Measurements from ENCODE around the gene PER1. TPM values are rescaled to one million over a fixed set of nuclear protein-coding genes. Genes with fewer than 3 reads are reported as not detected.

PER1 gene
- total and polyA plus RNA-seq, 9 of the 15 experiments (the other 6 are each of a cell fraction or from before 2014, with no cell fraction given) = 0.13 to 26.0 (median 3.4) TPM

DNA sequence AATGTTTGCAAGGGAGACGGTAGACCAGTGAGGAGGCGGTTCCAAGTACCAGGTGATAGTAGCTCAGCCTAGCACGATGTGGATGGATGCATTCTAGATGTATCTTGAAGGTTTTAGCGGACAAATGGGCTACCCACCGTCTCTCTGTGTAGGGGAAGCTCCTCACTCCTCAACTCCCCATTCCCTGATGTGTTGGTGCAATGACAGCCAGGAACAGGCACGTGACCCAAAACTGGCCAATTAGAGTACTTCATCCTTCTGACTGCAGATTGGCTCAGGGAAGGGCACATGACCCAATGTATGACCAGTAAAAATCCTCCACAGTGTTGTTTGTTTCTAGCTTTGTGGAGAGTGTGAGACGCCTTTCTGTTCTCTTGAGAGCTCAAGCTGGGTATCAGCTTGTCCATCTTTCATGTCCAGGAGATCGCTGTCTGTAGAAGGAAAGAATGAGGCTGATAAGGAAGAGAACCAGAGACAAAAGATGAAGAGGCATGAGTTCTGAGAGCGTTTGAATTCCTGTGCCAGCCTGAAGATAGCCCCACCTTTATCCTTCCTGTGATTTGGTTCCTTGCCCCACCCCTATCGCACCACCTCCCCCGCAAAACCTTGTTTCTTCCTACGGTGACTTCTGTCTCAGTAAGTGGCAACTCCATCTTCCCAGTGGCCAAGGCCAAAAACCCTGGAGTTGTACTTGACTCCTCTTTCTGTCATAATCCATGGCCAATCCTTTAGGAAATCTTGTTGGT, 40.0 kb upstream of the PER1 start (continued):
- no peak for TF ChIP-seq NR2C2 (CRISPR knock-in tag; IDR thresholded peaks at IDR 0.05)
- no peak; the same call in 1 of the 2 replicates for TF ChIP-seq NR2C2 (tag; IDR thresholded peaks at IDR 0.05)
- no peak for TF ChIP-seq RAD21 (CRISPR knock-in tag; conservative IDR thresholded peaks at IDR 0.05 in 1 of 2, IDR thresholded peaks at IDR 0.05 in 1 of 2)
- no peak for TF ChIP-seq JUND (IDR thresholded peaks at IDR 0.05; ENCODE audit: borderline replicate concordance, low read depth, low read length)
- TF ChIP-seq JUND (tag; IDR thresholded peaks at IDR 0.05; ENCODE audit: borderline replicate concordance, low read depth, low read length) = no peak
- peak; percentile 44; the same call in 1 of the 2 replicates for TF ChIP-seq ZEB2 (IDR thresholded peaks at IDR 0.05)
- TF ChIP-seq PML (IDR thresholded peaks at IDR 0.05; ENCODE audit: low read length) = peak; percentile 58; the same call in 1 of the 2 replicates
- peak; percentile 71 for TF ChIP-seq RBM25 (IDR thresholded peaks at IDR 0.05; ENCODE audit: low read depth, low read length, severe bottlenecking)
- TF ChIP-seq NR3C1 (CRISPR knock-in tag; IDR thresholded peaks at IDR 0.05) = no peak
- TF ChIP-seq POLR3A (IDR thresholded peaks at IDR 0.05; ENCODE audit: borderline replicate concordance, extremely low read depth, insufficient read depth, insufficient read length) = no peak
- no peak for TF ChIP-seq KHSRP (IDR thresholded peaks at IDR 0.05)
- TF ChIP-seq, protein P1, sequence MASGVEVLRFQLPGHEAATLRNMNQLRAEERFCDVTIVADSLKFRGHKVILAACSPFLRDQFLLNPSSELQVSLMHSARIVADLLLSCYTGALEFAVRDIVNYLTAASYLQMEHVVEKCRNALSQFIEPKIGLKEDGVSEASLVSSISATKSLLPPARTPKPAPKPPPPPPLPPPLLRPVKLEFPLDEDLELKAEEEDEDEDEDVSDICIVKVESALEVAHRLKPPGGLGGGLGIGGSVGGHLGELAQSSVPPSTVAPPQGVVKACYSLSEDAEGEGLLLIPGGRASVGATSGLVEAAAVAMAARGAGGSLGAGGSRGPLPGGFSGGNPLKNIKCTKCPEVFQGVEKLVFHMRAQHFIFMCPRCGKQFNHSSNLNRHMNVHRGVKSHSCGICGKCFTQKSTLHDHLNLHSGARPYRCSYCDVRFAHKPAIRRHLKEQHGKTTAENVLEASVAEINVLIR (CRISPR knock-in tag; IDR thresholded peaks at IDR 0.05) = no peak
- TF ChIP-seq C11orf30 (IDR thresholded peaks at IDR 0.05; ENCODE audit: low read depth) = peak; percentile 21; the same call in 1 of the 2 replicates
- TF ChIP-seq TBP (optimal IDR thresholded peaks at IDR 0.05; ENCODE audit: low read depth, low read length) = peak; percentile 67
- TF ChIP-seq SAFB2 (IDR thresholded peaks at IDR 0.05; ENCODE audit: borderline replicate concordance, low read depth, low read length, severe bottlenecking) = no peak
- TF ChIP-seq SMAD1 (IDR thresholded peaks at IDR 0.05; ENCODE audit: low read depth, low read length, partially characterized antibody) = no peak
- TF ChIP-seq FOS (IDR thresholded peaks at IDR 0.05; ENCODE audit: extremely low read depth, insufficient read length) = peak; percentile 83
- TF ChIP-seq ZNF717 (CRISPR knock-in tag; IDR thresholded peaks at IDR 0.05) = no peak
- no peak for TF ChIP-seq NR2C1 (IDR thresholded peaks at IDR 0.05)
- TF ChIP-seq NR2C1 (tag; IDR thresholded peaks at IDR 0.05) = no peak
- TF ChIP-seq KAT8 (IDR thresholded peaks at IDR 0.05; ENCODE audit: low read depth) = no peak
- no peak for TF ChIP-seq ASH1L (IDR thresholded peaks at IDR 0.05; ENCODE audit: borderline replicate concordance, low read depth, partially characterized antibody)
- no peak for TF ChIP-seq ZNF79 (CRISPR knock-in tag; IDR thresholded peaks at IDR 0.05; ENCODE audit: low read depth)
- TF ChIP-seq, protein P2, sequence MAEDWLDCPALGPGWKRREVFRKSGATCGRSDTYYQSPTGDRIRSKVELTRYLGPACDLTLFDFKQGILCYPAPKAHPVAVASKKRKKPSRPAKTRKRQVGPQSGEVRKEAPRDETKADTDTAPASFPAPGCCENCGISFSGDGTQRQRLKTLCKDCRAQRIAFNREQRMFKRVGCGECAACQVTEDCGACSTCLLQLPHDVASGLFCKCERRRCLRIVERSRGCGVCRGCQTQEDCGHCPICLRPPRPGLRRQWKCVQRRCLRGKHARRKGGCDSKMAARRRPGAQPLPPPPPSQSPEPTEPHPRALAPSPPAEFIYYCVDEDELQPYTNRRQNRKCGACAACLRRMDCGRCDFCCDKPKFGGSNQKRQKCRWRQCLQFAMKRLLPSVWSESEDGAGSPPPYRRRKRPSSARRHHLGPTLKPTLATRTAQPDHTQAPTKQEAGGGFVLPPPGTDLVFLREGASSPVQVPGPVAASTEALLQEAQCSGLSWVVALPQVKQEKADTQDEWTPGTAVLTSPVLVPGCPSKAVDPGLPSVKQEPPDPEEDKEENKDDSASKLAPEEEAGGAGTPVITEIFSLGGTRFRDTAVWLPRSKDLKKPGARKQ (CRISPR knock-in tag; IDR thresholded peaks at IDR 0.05) = no peak

Measured in K562 (cell line).